Middle frontal gyrus (tissue), 1 donor: Measurements from ENCODE around the gene SKA1.
"Not testable (repeated sequence)": the region's sequence is repeated elsewhere in the genome, so short reads cannot be mapped to it uniquely, and the experiment has no call there.

ENCODE experiments used
- DNase-seq: peaks from one replicate; pipeline ENCODE4 v3.0.0-alpha.2; 2015; ENCODE audit warnings: low spot score; ENCODE audit errors: extremely low spot score

Gene SKA1

GRCh38 chr18:50393802-50394201 is 19.0 kb downstream of the SKA1 start:
- DNase-seq, result no peak

GRCh38 chr18:50395093-50395492 is 20.2 kb downstream of the SKA1 start:
- no peak for DNase-seq

- DNase-seq, result no peak
Observed at GRCh38 chr18:50396005-50396660, 21.3 kb downstream of the SKA1 start.

- no peak for DNase-seq
Observed at GRCh38 chr18:50397023-50397422, 22.2 kb downstream of the SKA1 start.

GRCh38 chr18:50398099-50398498 is 23.3 kb downstream of the SKA1 start:
- no peak for DNase-seq

- no peak for DNase-seq
Observed at GRCh38 chr18:50398947-50399346, 24.1 kb downstream of the SKA1 start.

GRCh38 chr18:50399582-50399981 is 24.7 kb downstream of the SKA1 start:
- no peak for DNase-seq

GRCh38 chr18:50400438-50400837 is 25.6 kb downstream of the SKA1 start:
- DNase-seq, result not testable (repeated sequence)

- DNase-seq, result no peak
Observed at GRCh38 chr18:50401295-50401694, 26.4 kb downstream of the SKA1 start.

- no peak for DNase-seq
Observed at GRCh38 chr18:50401888-50402287, 27.0 kb downstream of the SKA1 start.

GRCh38 chr18:50404752-50405581 is 30.1 kb downstream of the SKA1 start:
- not testable (repeated sequence) for DNase-seq

- no peak for DNase-seq
Observed at GRCh38 chr18:50405582-50406271, 30.9 kb downstream of the SKA1 start.

- no peak for DNase-seq
Observed at GRCh38 chr18:50409236-50409635, 34.4 kb downstream of the SKA1 start.

- DNase-seq, result no peak
Observed at GRCh38 chr18:50410008-50410407, 35.2 kb downstream of the SKA1 start.

GRCh38 chr18:50410894-50411293 is 36.0 kb downstream of the SKA1 start:
- no peak for DNase-seq

GRCh38 chr18:50416832-50417231 is 42.0 kb downstream of the SKA1 start:
- not testable (repeated sequence) for DNase-seq

- not testable (repeated sequence) for DNase-seq
Observed at GRCh38 chr18:50417705-50418104, 42.9 kb downstream of the SKA1 start.

- DNase-seq, result no peak
Observed at GRCh38 chr18:50418650-50419049, 43.8 kb downstream of the SKA1 start.

GRCh38 chr18:50422286-50422898 is 47.5 kb downstream of the SKA1 start:
- DNase-seq, result no peak

- no peak for DNase-seq
Observed at GRCh38 chr18:50424877-50425690, 50.2 kb downstream of the SKA1 start.

GRCh38 chr18:50427896-50428295 is 53.0 kb downstream of the SKA1 start:
- no peak for DNase-seq
